Spleen (tissue), 11 donors: Measurements from ENCODE around the gene GRHL3. TPM values are rescaled to one million over a fixed set of nuclear protein-coding genes. Genes with fewer than 3 reads are reported as not detected.

Experiments used
- DNase-seq: peaks from one replicate; pipeline ENCODE4 v3.0.0-alpha.2; 2020
- H3K27ac ChIP-seq, 8 donors: fragments of 200-600 bp; sonication (generic) in 7 of 8; 1 replicate in 4 of 8; 2 replicates in 4 of 8; pipeline versions ENCODE4 v1.5.0 to v1.8.0; 2016 to 2021; ENCODE audit warnings: inconsistent platforms in 4 of 8, mild to moderate bottlenecking in 4 of 8, moderate library complexity in 1 of 8
- H3K27me3 ChIP-seq, 7 donors: fragments of 200-600 bp; sonication (generic) in 6 of 7; replicated peaks in 1 of 7; 1 replicate in 4 of 7; 2 replicates in 3 of 7; pipeline versions ENCODE4 v1.5.0 to v1.8.0; 2016 to 2021; ENCODE audit warnings: inconsistent platforms in 3 of 7, mild to moderate bottlenecking in 1 of 7
- H3K36me3 ChIP-seq, 6 donors: fragments of 200-600 bp; sonication (generic) in 5 of 6; 1 replicate in 4 of 6; 2 replicates in 2 of 6; pipeline versions ENCODE4 v1.5.0 to v1.8.0; 2016 to 2021; ENCODE audit warnings: inconsistent platforms in 2 of 6
- H3K4me1 ChIP-seq, 6 donors: fragments of 200-600 bp; sonication (generic) in 5 of 6; 1 replicate in 3 of 6; 2 replicates in 3 of 6; pipeline versions ENCODE4 v1.5.0 to v1.8.0; 2016 to 2021; ENCODE audit warnings: inconsistent platforms in 3 of 6
- H3K4me3 ChIP-seq, 8 donors: fragments of 200-600 bp; sonication (generic) in 7 of 8; 1 replicate in 4 of 8; 2 replicates in 4 of 8; pipeline versions ENCODE4 v1.5.0 to v1.8.0; 2016 to 2021; ENCODE audit warnings: inconsistent platforms in 4 of 8, mild to moderate bottlenecking in 4 of 8, moderate library complexity in 2 of 8
- H3K9me3 ChIP-seq, 8 donors: fragments of 200-600 bp; sonication (generic) in 7 of 8; 1 replicate in 4 of 8; 2 replicates in 4 of 8; pipeline versions ENCODE4 v1.5.0 to v1.8.0; 2016 to 2021; ENCODE audit warnings: inconsistent platforms in 4 of 8
- POLR2A ChIP-seq, 3 donors: fragments of 450-650 bp; IDR thresholded peaks; one replicate each; pipeline ENCODE4 v1.5.1; 2017; ENCODE audit warnings: antibody characterized with exemption in 3 of 3, mild to moderate bottlenecking in 1 of 3
- POLR2AphosphoS5 ChIP-seq, 3 donors: sonication (generic); formaldehyde crosslinking; IDR thresholded peaks; one replicate each; pipeline ENCODE4 v1.5.1; 2017; ENCODE audit warnings: antibody characterized with exemption in 3 of 3
- WGBS, 5 donors: extraction: QIAGEN DNeasy Blood & Tissue Kit in 3 of 5; methylation state at CpG; one replicate each; pipeline versions ENCODE4 v1.1.5 to v1.1.7; 2013 to 2018; 5-methylcytosine and 5-hydroxymethylcytosine counted together
- intact Hi-C: fragments of 100-400 bp; cut with DNase I; formaldehyde crosslinking; loops from one replicate; pipeline ENCODE4 v1.15.0; 2023; ENCODE audit warnings: low total_unique reads
- polyA plus RNA-seq, 3 donors: library from polyadenylated mRNA; stranded (reverse); fragments of 200-250 nt; gene quantifications; one replicate each; pipeline ENCODE4 v1.2.1, GENCODE V29; 2013
- total RNA-seq, 7 donors: library from RNA; depleted of rRNA in 3 of 7; stranded (reverse); fragments of >200 nt in 3 of 7; fragmentation: NEBNext Ultra II Directional in 4 of 7; extraction: Animal tissue kit (Norgen Biotek cat#: 25700) in 4 of 7; gene quantifications; one replicate each; pipeline versions ENCODE4 v1.1.0 to v1.2.1, GENCODE V29; 2016 to 2021
- TF ChIP-seq, protein P1 (sequence below), 11 experiments: fragments of 200-600 bp in 7 of 11; fragments of 450-650 bp in 4 of 11; sonication (generic) in 4 of 11; IDR thresholded peaks in 8 of 11; conservative IDR thresholded peaks in 3 of 11; 1 replicate in 7 of 11; 2 replicates in 4 of 11; pipeline versions ENCODE4 v1.4.0 to v1.8.0; 2016 to 2021; ENCODE audit warnings: antibody characterized with exemption in 11 of 11, inconsistent platforms in 4 of 11, mild to moderate bottlenecking in 1 of 11
- donor health status: healthy with polysubstance abuse.
- donor health status: DM: no; HTN: no; CAD: no; lungs with moderate emphysema.
- donor health status: DM: no; HTN: no; CAD: no.
- donor health status: Bipolar disorder and iron deficiency.
- donor health status: healthy.
- donor health status: DM: no; HTN: no; CAD: no.
- donor health status: DM: yes; HTN: yes; CAD: no.

Gene GRHL3
- total and polyA plus RNA-seq, 10 donors, result 0.04 to 0.06 TPM; not detected in 8

DNA sequence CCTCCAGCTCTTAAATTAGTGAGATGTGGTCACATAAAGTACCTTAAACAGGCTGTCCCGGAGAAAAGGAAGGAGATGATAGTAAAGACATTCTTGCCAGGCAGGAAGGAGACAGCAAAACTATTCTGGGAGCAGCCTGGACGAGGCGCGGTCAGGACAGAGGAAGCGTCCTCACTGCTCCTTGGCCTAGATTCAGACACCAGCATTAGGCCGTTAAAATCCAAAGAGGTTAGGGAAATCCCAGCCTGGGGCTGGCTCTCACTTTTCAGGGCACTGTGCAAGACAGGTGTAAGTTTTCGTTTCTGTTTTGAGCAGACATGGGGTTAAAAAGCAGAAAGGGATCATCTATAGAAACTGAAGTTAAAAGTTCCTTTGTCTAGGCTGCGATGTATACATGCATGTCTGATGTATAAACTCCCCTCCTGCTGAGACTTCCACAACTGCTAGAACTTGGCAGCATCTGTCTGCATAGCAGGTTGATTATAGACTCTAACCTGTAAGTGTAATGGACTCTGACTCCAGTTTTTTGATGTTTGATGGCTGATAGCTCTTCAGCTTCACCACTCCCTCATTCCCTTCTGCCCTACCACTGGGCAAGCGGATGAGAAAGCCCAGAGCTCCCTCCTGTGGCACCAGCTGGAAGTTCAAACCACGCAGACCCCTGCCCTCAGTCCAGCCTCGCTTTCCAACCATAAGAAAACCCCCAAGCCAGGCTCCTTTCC lies 72.9 kb downstream of the GRHL3 start:
- Histone ChIP-seq H3K4me3 (peak overlapping the region in 4 of 8 donors; percentile 0 to 44 (median 9)), H3K4me1 (peaks cover 8 to 44% (median 32%) of the 10 kb centered on the region in 6 donors), H3K27me3 (no peaks in the 10 kb centered on the region), H3K27ac (peak overlapping the region; percentile 70 to 86 (median 74)), H3K9me3 (no peaks in the 10 kb centered on the region), H3K36me3 (no peaks in the 10 kb centered on the region)
- 29 to 57% (median 41%) methylated on average over 11 of the region's 11 CpGs for WGBS, 5 donors
- intact Hi-C loops, result loop anchor here (2.0 kb wide), 1 partner anchor 189 kb away; no protein-coding TSS in a partner anchor
- TF ChIP-seq, protein P1, sequence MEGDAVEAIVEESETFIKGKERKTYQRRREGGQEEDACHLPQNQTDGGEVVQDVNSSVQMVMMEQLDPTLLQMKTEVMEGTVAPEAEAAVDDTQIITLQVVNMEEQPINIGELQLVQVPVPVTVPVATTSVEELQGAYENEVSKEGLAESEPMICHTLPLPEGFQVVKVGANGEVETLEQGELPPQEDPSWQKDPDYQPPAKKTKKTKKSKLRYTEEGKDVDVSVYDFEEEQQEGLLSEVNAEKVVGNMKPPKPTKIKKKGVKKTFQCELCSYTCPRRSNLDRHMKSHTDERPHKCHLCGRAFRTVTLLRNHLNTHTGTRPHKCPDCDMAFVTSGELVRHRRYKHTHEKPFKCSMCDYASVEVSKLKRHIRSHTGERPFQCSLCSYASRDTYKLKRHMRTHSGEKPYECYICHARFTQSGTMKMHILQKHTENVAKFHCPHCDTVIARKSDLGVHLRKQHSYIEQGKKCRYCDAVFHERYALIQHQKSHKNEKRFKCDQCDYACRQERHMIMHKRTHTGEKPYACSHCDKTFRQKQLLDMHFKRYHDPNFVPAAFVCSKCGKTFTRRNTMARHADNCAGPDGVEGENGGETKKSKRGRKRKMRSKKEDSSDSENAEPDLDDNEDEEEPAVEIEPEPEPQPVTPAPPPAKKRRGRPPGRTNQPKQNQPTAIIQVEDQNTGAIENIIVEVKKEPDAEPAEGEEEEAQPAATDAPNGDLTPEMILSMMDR (IDR thresholded peaks at IDR 0.05 in 8 of 11, conservative IDR thresholded peaks at IDR 0.05 in 3 of 11), result peak; percentile 48 to 84 (median 78)
- no peak for TF ChIP-seq POLR2AphosphoS5 (IDR thresholded peaks at IDR 0.05)
- peak; percentile 82 for DNase-seq

DNA sequence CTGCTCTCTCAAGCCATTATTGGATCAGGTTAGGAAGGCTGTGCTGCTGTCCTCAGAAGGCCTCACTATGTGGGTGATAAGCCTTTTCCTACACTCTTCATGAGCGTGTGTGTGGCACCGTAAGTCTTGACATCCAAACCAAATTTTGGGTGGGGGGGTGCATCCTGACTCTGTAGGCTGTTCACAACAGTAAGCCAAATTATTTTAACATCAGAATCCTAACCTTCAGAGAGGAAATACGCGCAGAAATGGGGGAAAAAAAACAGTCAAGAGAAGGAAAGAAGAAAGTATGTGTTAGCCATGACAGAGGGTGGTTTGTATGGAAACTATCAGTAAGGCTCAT lies 73.4 kb downstream of the GRHL3 start:
- DNase-seq, result no peak
- no peaks in the 10 kb centered on the region for H3K36me3 ChIP-seq
- no peak overlapping the region for H3K4me3 ChIP-seq
- 71 to 85% (median 81%) methylated on average over 4 of the region's 4 CpGs for WGBS, 5 donors
- intact Hi-C loops, result no loop called here
- TF ChIP-seq, protein P1 (IDR thresholded peaks at IDR 0.05 in 8 of 11, conservative IDR thresholded peaks at IDR 0.05 in 3 of 11), result peak in 6 of 11 experiments; percentile 0 to 61 (median 23)
- TF ChIP-seq POLR2A (IDR thresholded peaks at IDR 0.05), result no peak
- peaks cover 8 to 44% (median 32%) of the 10 kb centered on the region in 6 donors for H3K4me1 ChIP-seq
- H3K27ac ChIP-seq, result peak overlapping the region in 7 of 8 donors; percentile 70 to 86 (median 76)
- H3K9me3 ChIP-seq, result no peaks in the 10 kb centered on the region
- H3K27me3 ChIP-seq, result no peaks in the 10 kb centered on the region

DNA sequence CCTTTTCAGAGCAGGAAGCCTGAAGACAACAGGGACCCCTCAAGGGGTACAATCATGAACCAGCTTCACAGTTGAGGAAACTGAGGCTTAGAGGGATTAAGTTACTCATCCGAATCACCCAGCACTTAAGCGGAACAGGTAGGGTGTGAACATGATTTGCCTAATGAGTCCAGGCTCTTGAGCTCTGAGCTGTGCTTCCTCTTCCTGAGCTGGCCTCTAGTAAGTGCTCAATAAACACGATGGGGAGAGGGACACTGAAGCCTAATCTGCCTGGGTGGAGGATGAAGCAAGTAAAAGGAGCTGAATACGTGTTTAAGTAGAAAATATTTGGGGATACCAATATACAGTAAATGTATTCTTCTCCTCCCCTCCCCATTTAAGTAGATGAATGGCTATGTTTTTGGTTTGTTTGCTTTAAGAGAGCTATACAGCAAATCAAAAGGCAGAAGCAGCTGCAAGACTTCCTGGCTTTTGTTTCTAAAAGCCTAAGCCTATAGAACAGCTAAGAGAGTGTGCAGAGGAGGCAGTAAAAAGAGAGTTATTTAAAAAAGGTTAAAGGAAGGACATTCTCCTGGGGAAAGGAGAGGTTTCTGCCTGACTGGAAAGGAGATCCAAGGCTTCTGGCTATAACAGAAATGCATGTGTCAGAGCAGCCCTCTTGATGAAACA lies 74.0 kb downstream of the GRHL3 start:
- Histone ChIP-seq H3K4me1 (peaks cover 8 to 44% (median 32%) of the 10 kb centered on the region in 6 donors), H3K4me3 (no peak overlapping the region), H3K27ac (peak overlapping the region in 5 of 8 donors; percentile 73 to 86 (median 78)), H3K9me3 (no peaks in the 10 kb centered on the region), H3K36me3 (no peaks in the 10 kb centered on the region), H3K27me3 (no peaks in the 10 kb centered on the region)
- DNase-seq, result no peak
- TF ChIP-seq POLR2AphosphoS5 (IDR thresholded peaks at IDR 0.05) (no peak), POLR2A (IDR thresholded peaks at IDR 0.05) (no peak)
- TF ChIP-seq, protein P1 (IDR thresholded peaks at IDR 0.05 in 8 of 11, conservative IDR thresholded peaks at IDR 0.05 in 3 of 11), result no peak
- WGBS, 5 donors, result 68 to 79% (median 69%) methylated on average over 4 of the region's 4 CpGs
- intact Hi-C loops, result no loop called here

DNA sequence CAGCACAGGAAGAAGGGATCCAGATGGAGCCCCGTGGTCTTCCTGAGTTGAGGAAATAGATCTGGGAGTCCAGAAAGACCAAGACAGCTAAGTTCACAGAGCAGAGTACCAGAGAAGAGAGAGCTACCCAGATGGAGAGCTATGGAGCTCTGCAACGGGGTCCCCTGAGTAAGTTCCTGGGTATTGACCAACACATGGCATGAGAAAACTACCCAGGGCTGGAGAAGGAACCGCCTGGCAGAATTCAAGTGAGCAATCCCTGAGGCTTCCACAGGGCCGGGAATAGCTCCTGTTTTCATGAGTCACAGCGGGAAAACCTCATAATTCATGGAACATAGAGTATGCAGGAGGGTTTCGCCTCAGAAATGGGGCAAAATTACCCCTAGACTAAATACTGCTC lies 74.7 kb downstream of the GRHL3 start:
- DNase-seq, result no peak
- intact Hi-C loops, result no loop called here

More for the DNA sequence above, 74.7 kb downstream of the GRHL3 start:
- TF ChIP-seq POLR2A (IDR thresholded peaks at IDR 0.05) (no peak), POLR2AphosphoS5 (IDR thresholded peaks at IDR 0.05) (no peak)
- TF ChIP-seq, protein P1 (IDR thresholded peaks at IDR 0.05 in 8 of 11, conservative IDR thresholded peaks at IDR 0.05 in 3 of 11), result no peak
- Histone ChIP-seq H3K27ac (peak overlapping the region in 4 of 8 donors; percentile 73 to 86 (median 80)), H3K4me1 (peaks cover 8 to 44% (median 32%) of the 10 kb centered on the region in 6 donors), H3K9me3 (no peaks in the 10 kb centered on the region), H3K27me3 (no peaks in the 10 kb centered on the region), H3K4me3 (no peak overlapping the region), H3K36me3 (no peaks in the 10 kb centered on the region)
- 75 to 85% (median 83%) methylated on average over 6 of the region's 6 CpGs for WGBS, 5 donors
